HEK293T (cell line): ENCODE results near the gene SDR39U1.

Experiments
- BHLHE40 ChIP-seq: fragments of 450-650 bp; IDR thresholded peaks from 2 replicates; pipeline ENCODE4 v1.6.1; 2016; ENCODE audit warnings: mild to moderate bottlenecking, moderate library complexity, borderline replicate concordance
- FOXA1 ChIP-seq: fragments of 450-650 bp; IDR thresholded peaks from 2 replicates; pipeline ENCODE4 v1.6.1; 2016; ENCODE audit warnings: mild to moderate bottlenecking
- FOXK2 ChIP-seq: fragments of 450-650 bp; IDR thresholded peaks from 2 replicates; pipeline ENCODE4 v1.6.1; 2016; ENCODE audit warnings: mild to moderate bottlenecking
- FOXM1 ChIP-seq: fragments of 450-650 bp; IDR thresholded peaks from 2 replicates; pipeline ENCODE4 v1.6.1; 2017; ENCODE audit warnings: mild to moderate bottlenecking, borderline replicate concordance
- NFRKB ChIP-seq: fragments of 450-650 bp; IDR thresholded peaks from 2 replicates; pipeline ENCODE4 v1.6.1; 2016; ENCODE audit warnings: mild to moderate bottlenecking, moderate library complexity
- SP1 ChIP-seq: fragments of 450-650 bp; IDR thresholded peaks from 2 replicates; pipeline ENCODE4 v1.6.1; 2017
- SUZ12 ChIP-seq: fragments of 450-650 bp; IDR thresholded peaks from 2 replicates; pipeline ENCODE4 v1.6.1; 2016; ENCODE audit warnings: mild to moderate bottlenecking
- TF ChIP-seq, protein P1 (sequence below): fragments of 450-650 bp; IDR thresholded peaks from 2 replicates; pipeline ENCODE4 v1.6.1; 2016

GRCh38 chr14:24463017-24463883, 20.7 kb upstream of the SDR39U1 start:
- no peak for TF ChIP-seq SUZ12
- TF ChIP-seq FOXA1, result no peak
- TF ChIP-seq, protein P1, sequence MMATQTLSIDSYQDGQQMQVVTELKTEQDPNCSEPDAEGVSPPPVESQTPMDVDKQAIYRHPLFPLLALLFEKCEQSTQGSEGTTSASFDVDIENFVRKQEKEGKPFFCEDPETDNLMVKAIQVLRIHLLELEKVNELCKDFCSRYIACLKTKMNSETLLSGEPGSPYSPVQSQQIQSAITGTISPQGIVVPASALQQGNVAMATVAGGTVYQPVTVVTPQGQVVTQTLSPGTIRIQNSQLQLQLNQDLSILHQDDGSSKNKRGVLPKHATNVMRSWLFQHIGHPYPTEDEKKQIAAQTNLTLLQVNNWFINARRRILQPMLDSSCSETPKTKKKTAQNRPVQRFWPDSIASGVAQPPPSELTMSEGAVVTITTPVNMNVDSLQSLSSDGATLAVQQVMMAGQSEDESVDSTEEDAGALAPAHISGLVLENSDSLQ, result no peak
- TF ChIP-seq FOXK2, result no peak
- no peak for TF ChIP-seq FOXM1
- TF ChIP-seq NFRKB, result no peak
- no peak for TF ChIP-seq BHLHE40
- TF ChIP-seq SP1, result no peak
